Smooth muscle cell of the brain vasculature (primary cell): ENCODE results near the gene SLC41A2.

Experiments
- DNase-seq: peaks from one replicate; pipeline ENCODE4 v3.0.0-alpha.2; 2012; ENCODE audit warnings: low read depth, low spot score

SLC41A2 gene

DNA sequence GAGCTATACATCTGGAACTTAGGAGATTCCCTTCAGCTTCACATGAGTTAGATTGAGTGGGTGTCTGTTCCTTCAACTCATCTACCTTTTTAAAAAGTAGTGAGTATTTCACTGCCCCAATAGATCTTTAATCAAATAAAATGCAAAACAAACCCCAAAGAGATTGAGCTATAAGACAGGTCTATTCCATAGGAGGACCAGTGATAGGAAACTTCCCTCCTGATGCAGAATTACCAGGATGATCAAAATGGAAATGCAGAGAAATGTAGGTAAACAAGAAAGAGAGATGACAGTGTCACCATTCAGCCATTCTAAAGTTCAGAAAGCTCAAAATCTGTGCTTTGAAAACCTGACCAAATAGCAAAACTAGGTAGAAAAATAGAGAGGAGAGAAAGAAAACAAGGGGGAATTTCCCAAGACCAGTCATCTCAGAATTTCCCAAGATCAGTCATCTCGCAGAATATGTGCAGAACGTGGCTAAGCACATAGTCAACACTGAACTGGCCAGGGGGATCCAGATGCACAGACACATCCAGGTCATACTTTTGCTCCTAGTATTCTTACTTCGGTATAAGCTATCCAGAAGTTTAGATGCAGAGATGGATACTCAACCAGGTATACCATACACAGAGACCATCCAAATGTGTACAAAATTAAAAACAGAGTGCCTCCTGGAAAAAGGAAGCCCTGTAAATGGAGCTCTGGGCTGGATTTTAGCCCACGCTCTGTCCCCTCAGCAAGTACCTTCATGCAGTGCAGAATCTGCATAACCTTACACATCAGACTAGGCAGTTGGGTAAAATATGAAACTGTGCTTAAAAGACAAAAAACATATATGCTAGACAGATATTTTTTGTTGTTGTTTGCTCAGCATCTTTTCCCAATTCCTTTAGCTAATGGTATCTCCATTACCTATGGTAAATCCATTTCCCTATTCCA lies 27.4 kb downstream of the SLC41A2 start:
- DNase-seq, result no peak

DNA sequence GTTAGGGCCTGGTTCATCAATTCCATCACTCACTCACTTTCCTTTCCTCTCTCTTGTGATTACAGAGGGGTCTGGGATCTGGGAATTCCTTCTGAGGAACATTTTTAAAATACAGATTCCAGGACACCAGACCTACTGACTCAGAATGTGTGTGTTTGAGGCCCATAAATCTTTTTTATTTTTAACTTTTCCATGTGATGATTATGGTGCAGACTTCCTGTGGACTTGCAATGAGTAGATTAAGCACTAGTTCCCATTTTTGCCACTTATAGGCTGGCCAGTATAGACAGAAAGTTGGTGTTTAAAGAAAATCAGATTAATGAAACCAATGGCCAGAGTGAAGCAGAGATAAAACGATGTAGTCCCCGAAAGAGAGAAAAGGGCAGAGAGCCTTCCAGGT lies 28.1 kb downstream of the SLC41A2 start:
- no peak for DNase-seq

DNA sequence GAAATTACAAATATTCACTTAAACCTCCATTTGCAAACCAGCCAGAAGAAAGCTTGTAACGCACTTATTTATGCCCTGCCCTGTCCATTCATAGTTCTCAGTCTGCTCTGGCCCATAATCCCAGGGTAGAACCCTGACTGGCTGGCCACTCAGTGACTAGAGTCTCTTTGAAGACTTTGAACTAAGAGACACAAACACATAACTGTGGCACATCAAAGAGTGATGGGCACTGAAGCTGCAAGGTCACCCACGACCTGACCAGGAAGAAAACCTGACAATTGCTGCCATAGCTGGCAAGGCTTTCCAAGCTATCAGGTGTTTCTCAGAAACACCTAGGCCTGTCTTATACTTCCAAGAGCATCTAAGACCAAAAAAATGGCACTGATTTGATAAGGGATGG lies 28.7 kb downstream of the SLC41A2 start:
- no peak for DNase-seq

DNA sequence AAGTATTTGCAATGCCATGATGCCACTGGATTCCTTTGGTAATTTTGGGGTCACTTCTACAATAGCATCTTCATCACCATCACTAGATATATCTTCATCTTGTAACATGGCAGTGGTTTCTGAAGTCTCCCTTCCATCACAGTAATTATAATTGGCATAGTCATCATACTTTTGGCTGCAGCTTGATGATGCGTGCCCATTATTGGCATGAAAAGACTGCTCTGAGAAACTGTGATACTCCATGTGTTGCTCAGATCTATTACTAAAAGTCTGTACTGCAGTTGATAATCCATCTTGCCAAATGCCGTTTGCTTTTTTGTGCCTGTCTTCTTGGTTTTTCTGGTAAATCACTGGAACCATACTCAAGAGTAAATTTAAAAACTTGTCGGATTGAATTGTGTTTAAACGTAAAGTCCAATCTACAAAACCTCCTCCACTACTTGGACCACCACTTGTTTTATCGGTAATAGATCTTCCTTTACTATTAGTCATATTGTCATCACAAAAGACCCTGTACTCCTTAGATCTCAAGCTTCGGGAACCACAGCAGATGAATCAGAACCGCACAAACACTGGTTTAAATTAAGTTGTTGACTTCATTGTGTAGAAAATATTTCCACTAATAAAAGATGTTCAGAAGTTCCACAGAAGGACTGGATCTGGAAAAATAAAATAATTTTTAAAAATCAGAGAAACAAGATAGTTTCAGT lies 29.9 kb downstream of the SLC41A2 start:
- no peak for DNase-seq

DNA sequence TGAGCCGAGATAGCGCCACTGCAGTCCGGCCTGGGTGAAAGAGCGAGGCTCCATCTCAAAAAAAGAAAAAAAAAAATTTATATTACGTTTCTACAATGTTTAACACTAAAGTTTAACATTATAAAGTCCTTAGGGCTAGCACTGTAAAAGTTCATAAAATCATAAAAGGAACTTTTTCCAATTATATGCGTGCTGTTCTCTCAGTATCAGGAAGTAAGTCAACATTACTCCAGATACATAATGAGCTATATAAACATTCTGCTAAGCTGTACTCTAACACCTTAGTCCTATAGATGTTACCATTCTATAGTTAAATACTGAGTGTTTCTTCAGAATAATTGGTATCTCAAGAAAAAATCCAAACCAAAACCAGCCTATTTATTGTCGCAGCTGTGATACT lies 32.6 kb downstream of the SLC41A2 start:
- no peak for DNase-seq

DNA sequence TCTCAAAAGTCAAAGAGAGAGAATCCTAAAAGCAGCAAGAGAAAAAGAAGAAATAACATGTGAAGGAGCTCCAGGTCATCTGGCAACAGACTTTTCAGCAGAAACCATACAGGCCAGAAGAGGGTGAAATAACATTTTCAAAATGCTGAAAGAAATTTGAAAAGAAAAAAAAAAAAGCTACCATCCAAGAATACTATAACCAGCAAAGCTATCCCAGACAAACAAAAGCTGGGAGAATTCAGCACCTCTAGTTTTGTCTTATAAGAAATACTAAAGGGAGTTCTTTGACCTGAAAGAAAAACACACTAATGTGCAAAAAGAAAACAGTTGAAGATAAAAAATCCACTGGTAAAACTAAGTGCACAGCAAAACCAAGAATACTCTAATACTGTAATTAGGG lies 36.8 kb downstream of the SLC41A2 start:
- DNase-seq, result no peak

DNA sequence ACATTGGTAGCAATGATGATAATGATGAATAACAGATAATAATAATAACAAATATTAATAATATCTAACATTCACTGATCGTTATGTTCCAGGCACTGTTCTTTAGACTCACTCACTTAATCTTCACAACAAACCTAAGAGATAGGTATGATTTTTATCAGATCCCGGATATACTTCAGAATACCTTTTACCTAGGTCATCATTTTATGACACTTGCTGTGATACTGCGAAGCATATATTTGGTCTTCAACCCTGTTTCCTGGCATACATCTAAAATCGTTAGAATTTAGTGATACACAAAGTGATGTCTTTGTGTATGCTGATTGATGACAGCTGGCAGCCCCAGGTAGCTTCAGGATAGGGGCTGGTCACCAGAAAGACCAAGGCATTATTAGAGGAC lies 46.1 kb downstream of the SLC41A2 start:
- no peak for DNase-seq

DNA sequence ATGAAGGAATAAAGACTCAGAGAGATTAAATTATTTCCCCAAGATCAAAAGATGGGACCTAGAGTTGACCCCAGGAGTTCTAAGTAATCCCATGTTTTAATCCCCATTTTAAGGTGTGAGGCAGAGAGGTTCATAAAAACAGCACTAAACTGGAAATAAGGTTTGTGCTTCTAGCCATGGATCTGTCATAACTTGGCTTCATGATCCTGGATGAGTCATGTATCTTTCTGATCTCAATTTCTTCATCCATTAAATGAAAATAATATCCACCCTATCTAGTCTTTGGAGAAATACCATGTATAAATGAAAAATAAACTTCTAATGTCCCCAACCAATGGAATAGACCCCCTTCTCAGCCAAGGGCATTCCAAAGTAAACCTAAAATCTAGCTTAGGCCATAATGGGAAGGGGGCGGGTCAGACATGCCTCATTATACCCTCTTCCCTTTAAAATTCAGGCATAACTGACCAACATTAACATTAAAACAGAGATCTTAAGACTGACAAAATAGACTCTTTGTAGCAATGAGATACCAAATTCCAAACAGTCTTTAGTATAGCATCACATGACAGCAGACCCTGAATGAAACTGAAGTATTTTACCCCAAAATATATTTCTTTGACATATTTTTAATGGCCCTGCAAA lies 47.8 kb downstream of the SLC41A2 start:
- no peak for DNase-seq

DNA sequence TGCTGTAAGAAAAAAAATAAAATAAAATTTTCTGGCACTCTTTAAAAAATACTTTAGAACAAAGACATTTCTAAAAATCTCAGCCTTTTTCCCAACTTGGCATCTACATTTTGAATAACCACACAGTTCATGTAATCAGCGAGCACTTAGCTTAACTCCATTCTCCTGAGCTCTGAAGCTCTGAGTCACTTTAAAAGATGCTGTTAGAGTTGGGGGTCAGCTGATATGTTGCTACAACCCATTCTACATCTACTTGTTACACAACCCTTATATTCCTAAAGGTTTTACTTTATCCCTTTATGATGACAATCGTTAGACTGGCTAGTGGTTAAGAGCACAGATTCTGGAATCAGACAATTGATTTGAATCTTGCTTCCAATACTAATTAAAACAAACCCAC lies 48.3 kb downstream of the SLC41A2 start:
- no peak for DNase-seq
